DMS153 (cell line): ENCODE measurements around the gene TP53I11.

ENCODE experiments used
- DNase-seq: peaks from one replicate; lab custom pipeline; 2025; lab: John Stamatoyannopoulos, UW

Gene TP53I11

GRCh38 chr11:44939673-44940395, 10.8 kb downstream of the TP53I11 start:
- DNase-seq = no peak

- DNase-seq = no peak
Measured at GRCh38 chr11:44938066-44938691, 12.5 kb downstream of the TP53I11 start.

- DNase-seq = no peak
Measured at GRCh38 chr11:44936951-44937543, 13.6 kb downstream of the TP53I11 start.

GRCh38 chr11:44936525-44936924, 14.2 kb downstream of the TP53I11 start:
- DNase-seq = no peak

- DNase-seq = no peak
Measured at GRCh38 chr11:44934735-44935250, 15.9 kb downstream of the TP53I11 start.

- DNase-seq = no peak
Measured at GRCh38 chr11:44934110-44934509, 16.6 kb downstream of the TP53I11 start.

GRCh38 chr11:44931466-44931865, 19.2 kb downstream of the TP53I11 start:
- no peak for DNase-seq

- DNase-seq = no peak
Measured at GRCh38 chr11:44930588-44931302, 19.9 kb downstream of the TP53I11 start.

- DNase-seq = no peak
Measured at GRCh38 chr11:44928816-44929215, 21.9 kb downstream of the TP53I11 start.

- no peak for DNase-seq
Measured at GRCh38 chr11:44928144-44928543, 22.5 kb downstream of the TP53I11 start.

- DNase-seq = peak; percentile 35
Measured at GRCh38 chr11:44927174-44927661, 23.5 kb downstream of the TP53I11 start.

- DNase-seq = no peak
Measured at GRCh38 chr11:44926036-44926435, 24.6 kb downstream of the TP53I11 start.

- no peak for DNase-seq
Measured at GRCh38 chr11:44923806-44924205, 26.9 kb downstream of the TP53I11 start.

- no peak for DNase-seq
Measured at GRCh38 chr11:44923115-44923514, 27.6 kb downstream of the TP53I11 start.

- DNase-seq = no peak
Measured at GRCh38 chr11:44920451-44920850, 30.2 kb downstream of the TP53I11 start.

GRCh38 chr11:44917741-44918140, 32.9 kb downstream of the TP53I11 start:
- DNase-seq = no peak

GRCh38 chr11:44916801-44917385, 33.8 kb downstream of the TP53I11 start:
- no peak for DNase-seq

- DNase-seq = no peak
Measured at GRCh38 chr11:44916331-44916730, 34.4 kb downstream of the TP53I11 start.

GRCh38 chr11:44915621-44916020, 35.1 kb downstream of the TP53I11 start:
- DNase-seq = no peak

GRCh38 chr11:44915004-44915403, 35.7 kb downstream of the TP53I11 start:
- no peak for DNase-seq

GRCh38 chr11:44914105-44914504, 36.6 kb downstream of the TP53I11 start:
- no peak for DNase-seq

- DNase-seq = no peak
Measured at GRCh38 chr11:44913502-44913901, 37.2 kb downstream of the TP53I11 start.
